Measurements from ENCODE around the gene THAP6.

DNA sequence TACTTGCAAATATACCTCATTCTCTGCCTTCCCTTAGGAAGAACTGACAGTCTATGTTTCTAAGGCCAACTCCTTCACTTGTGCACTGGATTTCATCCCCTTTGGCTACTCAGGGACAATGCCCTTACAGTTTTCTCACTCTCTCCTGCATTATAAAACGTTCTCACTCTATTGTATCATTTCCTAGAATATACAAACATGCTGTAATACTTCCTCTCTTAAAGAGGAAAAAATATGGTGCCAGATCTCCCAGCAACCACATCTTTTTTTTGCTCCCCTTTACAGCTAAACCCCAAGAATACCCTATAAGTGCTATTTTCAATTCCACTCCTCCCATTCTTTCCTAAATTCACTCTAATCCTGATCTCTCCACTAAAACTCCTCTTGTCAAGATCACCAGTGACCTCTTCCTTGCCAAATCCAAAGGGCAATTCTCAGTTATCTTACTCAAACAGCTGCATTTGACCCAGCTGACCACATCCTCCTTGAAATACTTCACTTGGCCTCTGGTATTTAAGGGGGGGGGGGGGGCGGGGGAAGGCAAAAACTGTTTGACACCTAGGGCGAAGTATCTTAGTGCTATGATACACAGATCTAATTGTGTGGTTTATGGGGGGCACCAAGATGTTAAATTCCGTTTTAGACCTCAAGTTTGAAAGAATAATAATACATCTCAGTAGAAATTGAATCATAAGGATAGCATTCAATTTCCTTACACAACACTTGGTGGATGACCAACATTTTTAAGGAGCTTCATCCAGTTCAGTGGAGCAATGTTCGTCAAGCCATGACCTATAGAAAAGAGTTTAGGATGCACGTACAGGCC, 1.7 kb upstream of the THAP6 start:
- TF ChIP-seq, protein P1, sequence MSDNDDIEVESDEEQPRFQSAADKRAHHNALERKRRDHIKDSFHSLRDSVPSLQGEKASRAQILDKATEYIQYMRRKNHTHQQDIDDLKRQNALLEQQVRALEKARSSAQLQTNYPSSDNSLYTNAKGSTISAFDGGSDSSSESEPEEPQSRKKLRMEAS (IDR thresholded peaks at IDR 0.05; ENCODE audit: low read depth, low read length) = no peak
- TF ChIP-seq, protein P2, sequence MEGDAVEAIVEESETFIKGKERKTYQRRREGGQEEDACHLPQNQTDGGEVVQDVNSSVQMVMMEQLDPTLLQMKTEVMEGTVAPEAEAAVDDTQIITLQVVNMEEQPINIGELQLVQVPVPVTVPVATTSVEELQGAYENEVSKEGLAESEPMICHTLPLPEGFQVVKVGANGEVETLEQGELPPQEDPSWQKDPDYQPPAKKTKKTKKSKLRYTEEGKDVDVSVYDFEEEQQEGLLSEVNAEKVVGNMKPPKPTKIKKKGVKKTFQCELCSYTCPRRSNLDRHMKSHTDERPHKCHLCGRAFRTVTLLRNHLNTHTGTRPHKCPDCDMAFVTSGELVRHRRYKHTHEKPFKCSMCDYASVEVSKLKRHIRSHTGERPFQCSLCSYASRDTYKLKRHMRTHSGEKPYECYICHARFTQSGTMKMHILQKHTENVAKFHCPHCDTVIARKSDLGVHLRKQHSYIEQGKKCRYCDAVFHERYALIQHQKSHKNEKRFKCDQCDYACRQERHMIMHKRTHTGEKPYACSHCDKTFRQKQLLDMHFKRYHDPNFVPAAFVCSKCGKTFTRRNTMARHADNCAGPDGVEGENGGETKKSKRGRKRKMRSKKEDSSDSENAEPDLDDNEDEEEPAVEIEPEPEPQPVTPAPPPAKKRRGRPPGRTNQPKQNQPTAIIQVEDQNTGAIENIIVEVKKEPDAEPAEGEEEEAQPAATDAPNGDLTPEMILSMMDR (IDR thresholded peaks at IDR 0.05; ENCODE audit: low read depth, low read length) = no peak
- TF ChIP-seq POLR2A (IDR thresholded peaks at IDR 0.05; ENCODE audit: extremely low read depth, insufficient read length) = no peak
- TF ChIP-seq MYC (IDR thresholded peaks at IDR 0.05; ENCODE audit: low read depth, low read length) = no peak
